ENCODE results near the gene RPS5. TPM values are rescaled to one million over a fixed set of nuclear protein-coding genes. Genes with fewer than 3 reads are reported as not detected.

Gene RPS5
- total RNA-seq, 2 experiments from 2014 or later, result 1,111 to 1,173 TPM

- POLR2A ChIA-PET, result no interaction called here
- Mint-ChIP-seq H3K9me3 (ENCODE audit: insufficient read depth) (no peaks in the 10 kb centered on the region), H3K27ac (no peak overlapping the region), H3K4me1 (ENCODE audit: low read depth) (peaks cover 45% of the 10 kb centered on the region), H3K4me3 (no peak overlapping the region), H3K36me3 (ENCODE audit: low read depth) (peaks cover 43% of the 10 kb centered on the region), H3K27me3 (ENCODE audit: low read depth) (no peaks in the 10 kb centered on the region)
- ATAC-seq (no peak), DNase-seq (no peak)
- CTCF ChIA-PET, result no interaction called here
These were observed 34.9 kb upstream of the RPS5 start for GRCh38 chr19:58351990-58352755.

DNA sequence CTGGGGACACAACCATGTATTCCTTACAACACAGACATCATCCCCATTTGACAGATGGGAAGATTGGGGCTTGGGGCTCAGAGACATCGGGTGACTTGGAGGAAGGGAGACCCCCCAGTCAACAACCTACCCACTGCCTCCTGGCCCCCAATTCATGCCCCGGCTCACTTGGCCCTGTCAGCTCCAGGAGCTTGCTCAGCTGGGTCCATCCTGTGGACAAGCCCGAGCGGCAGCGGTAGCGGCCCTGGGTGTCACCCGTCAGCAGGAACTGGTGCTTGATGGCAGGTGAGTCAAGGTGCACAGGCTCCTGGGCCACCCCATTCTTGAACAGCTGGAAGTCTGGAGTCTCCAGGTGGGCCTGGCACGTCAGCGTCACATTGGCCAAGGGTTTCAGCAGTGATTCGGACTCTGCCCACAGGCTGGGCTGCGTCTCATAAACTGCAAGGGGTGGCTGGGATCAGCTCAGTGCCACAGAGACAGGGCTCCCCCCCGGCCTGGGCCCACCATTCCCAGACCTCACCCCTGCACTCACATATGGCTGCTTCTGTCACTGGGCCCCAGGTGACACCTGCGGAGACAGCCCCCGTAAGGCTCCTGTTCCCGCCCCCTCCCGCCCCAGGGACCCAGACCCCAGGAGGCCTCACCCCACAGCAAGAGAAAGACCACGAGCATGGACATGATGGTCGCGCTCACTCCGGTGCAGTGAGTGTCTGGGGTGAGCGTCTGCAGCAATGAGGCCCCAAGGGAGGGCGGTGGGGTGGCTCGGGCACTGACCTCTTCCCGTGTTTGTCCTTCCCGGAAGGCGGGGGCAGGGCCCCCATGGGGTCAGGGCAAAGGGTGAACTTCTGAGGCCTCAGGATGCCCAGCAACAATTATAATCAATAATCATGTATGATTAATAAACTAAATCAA, 34.1 kb upstream of the RPS5 start, which contains the start of gene A1BG:
Gene A1BG (minus strand): TSS at position 733 of the 912 bp plus-strand sequence. CDS start 55 bp downstream, at position 678.
- Mint-ChIP-seq H3K4me3 (no peak within 1 kb of the TSS), H3K27ac (no peak within 1 kb of the TSS), H3K4me1 (ENCODE audit: low read depth) (peaks cover 50% of the 10 kb centered on the region), H3K27me3 (ENCODE audit: low read depth) (no peaks in the 10 kb centered on the region), H3K36me3 (ENCODE audit: low read depth) (peaks cover 43% of the 10 kb centered on the region), H3K9me3 (ENCODE audit: insufficient read depth) (no peaks in the 10 kb centered on the region)
- DNase-seq, result no peak
- ChIA-PET CTCF (no interaction called here), POLR2A (no interaction called here)
- no peak for ATAC-seq

GRCh38 chr19:58353717-58354477, 33.2 kb upstream of the RPS5 start:
- CTCF ChIA-PET, result no interaction called here
- ATAC-seq (no peak), DNase-seq (no peak)
- Mint-ChIP-seq H3K36me3 (ENCODE audit: low read depth) (peaks cover 40% of the 10 kb centered on the region), H3K4me1 (ENCODE audit: low read depth) (peaks cover 45% of the 10 kb centered on the region), H3K4me3 (no peak overlapping the region), H3K27ac (no peak overlapping the region), H3K27me3 (ENCODE audit: low read depth) (no peaks in the 10 kb centered on the region), H3K9me3 (ENCODE audit: insufficient read depth) (no peaks in the 10 kb centered on the region)
- POLR2A ChIA-PET, result interaction anchor here (1.0 kb wide), 1 partner anchor 9 kb away, joined by 3 read pairs; the partner anchor contains the start of gene ZNF497

- no peak for ATAC-seq
- Mint-ChIP-seq H3K27ac (no peak overlapping the region), H3K36me3 (ENCODE audit: low read depth) (peaks cover 38% of the 10 kb centered on the region), H3K9me3 (ENCODE audit: insufficient read depth) (no peaks in the 10 kb centered on the region), H3K4me3 (no peak overlapping the region), H3K4me1 (ENCODE audit: low read depth) (peaks cover 39% of the 10 kb centered on the region), H3K27me3 (ENCODE audit: low read depth) (no peaks in the 10 kb centered on the region)
- CTCF ChIA-PET, result interaction anchor here (0.9 kb wide), 1 partner anchor 15 kb away, joined by 5 read pairs; no protein-coding TSS in a partner anchor
- no peak for DNase-seq
- POLR2A ChIA-PET, result interaction anchor here (0.8 to 1.6 kb wide), 3 partner anchors 8 to 189 kb away, joined by 3 to 4 read pairs (median 3); partner anchors contain the start of genes TRIM28 and ZNF497
These were observed 32.5 kb upstream of the RPS5 start for GRCh38 chr19:58354478-58355030.

GRCh38 chr19:58355215-58355796, 31.8 kb upstream of the RPS5 start:
- H3K4me3 Mint-ChIP-seq, result no peak overlapping the region
- CTCF ChIA-PET, result interaction anchor here (0.9 to 1.6 kb wide), 2 partner anchors 8 to 16 kb away, joined by 5 to 9 read pairs; no protein-coding TSS in a partner anchor
- POLR2A ChIA-PET, result interaction anchor here (0.8 to 1.9 kb wide), 4 partner anchors 7 to 188 kb away, joined by 3 to 12 read pairs (median 4); partner anchors contain the start of genes TRIM28 and ZNF497
- H3K36me3 Mint-ChIP-seq (ENCODE audit: low read depth), result peaks cover 36% of the 10 kb centered on the region
- ATAC-seq (no peak), DNase-seq (no peak)
- peaks cover 36% of the 10 kb centered on the region for H3K4me1 Mint-ChIP-seq (ENCODE audit: low read depth)
- H3K27me3 Mint-ChIP-seq (ENCODE audit: low read depth), result no peaks in the 10 kb centered on the region
- no peaks in the 10 kb centered on the region for H3K9me3 Mint-ChIP-seq (ENCODE audit: insufficient read depth)
- H3K27ac Mint-ChIP-seq, result no peak overlapping the region

- Mint-ChIP-seq H3K4me3 (peak overlapping the region; percentile 53), H3K9me3 (ENCODE audit: insufficient read depth) (no peaks in the 10 kb centered on the region), H3K4me1 (ENCODE audit: low read depth) (peaks cover 34% of the 10 kb centered on the region), H3K27ac (peak overlapping the region; percentile 75), H3K36me3 (ENCODE audit: low read depth) (peaks cover 30% of the 10 kb centered on the region), H3K27me3 (ENCODE audit: low read depth) (no peaks in the 10 kb centered on the region)
- ChIA-PET CTCF (interaction anchor here (0.9 to 1.6 kb wide), 2 partner anchors 8 to 23 kb away, joined by 3 to 9 read pairs; no protein-coding TSS in a partner anchor), POLR2A (interaction anchor here (0.7 to 1.9 kb wide), 6 partner anchors 9 to 51 kb away, joined by 3 to 12 read pairs (median 4); partner anchors contain the start of genes ERVK3-1 and ZNF837)
- DNase-seq (peak; percentile 70), ATAC-seq (peak; percentile 72)
These were observed 30.9 kb upstream of the RPS5 start for GRCh38 chr19:58355908-58356765.

DNA sequence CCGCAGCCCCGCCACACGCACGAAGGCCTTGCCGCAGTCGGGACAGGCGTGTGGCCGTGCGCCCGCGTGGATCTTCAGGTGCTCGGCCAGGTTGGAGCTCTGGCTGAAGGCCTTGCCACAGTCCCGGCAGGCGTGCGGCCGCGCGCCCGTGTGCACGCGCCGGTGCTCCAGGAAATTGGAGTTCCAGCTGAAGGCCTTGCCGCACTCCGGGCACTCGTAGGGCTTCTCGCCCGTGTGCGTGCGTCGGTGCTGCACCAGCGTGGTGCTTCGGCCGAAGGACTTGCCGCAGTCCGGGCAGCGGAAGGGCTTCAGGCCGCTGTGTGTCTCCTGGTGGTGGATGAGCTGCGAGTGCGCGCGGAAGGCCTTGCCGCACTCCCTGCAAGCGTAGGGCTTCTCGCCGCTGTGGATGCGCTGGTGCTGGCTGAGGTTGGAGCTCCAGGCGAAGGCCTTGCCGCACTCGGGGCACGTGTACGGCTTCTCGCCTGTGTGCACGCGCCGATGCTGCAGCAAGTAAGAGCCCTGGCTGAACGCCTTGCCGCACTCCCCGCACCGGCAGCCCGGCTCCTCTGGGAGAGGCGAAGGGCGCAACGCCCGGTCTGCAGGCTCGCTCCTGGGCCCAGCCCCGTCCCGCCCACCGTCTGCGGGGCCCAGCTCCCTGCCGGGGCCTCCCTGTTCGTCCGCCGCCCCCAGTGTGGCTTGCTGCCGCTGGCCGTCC, 30.1 kb upstream of the RPS5 start:
- peak overlapping the region; percentile 53 for H3K4me3 Mint-ChIP-seq
- ChIA-PET POLR2A (interaction anchor here (0.7 to 1.9 kb wide), 5 partner anchors 9 to 52 kb away, joined by 3 to 12 read pairs (median 3); partner anchors contain the start of genes ERVK3-1 and ZNF837), CTCF (interaction anchor here (0.9 to 1.6 kb wide), 2 partner anchors 9 to 23 kb away, joined by 3 to 9 read pairs; no protein-coding TSS in a partner anchor)
- H3K27me3 Mint-ChIP-seq (ENCODE audit: low read depth), result no peaks in the 10 kb centered on the region
- peak overlapping the region; percentile 75 for H3K27ac Mint-ChIP-seq
- no peak for ATAC-seq
- H3K9me3 Mint-ChIP-seq (ENCODE audit: insufficient read depth), result no peaks in the 10 kb centered on the region
- peaks cover 38% of the 10 kb centered on the region for H3K4me1 Mint-ChIP-seq (ENCODE audit: low read depth)
- peaks cover 23% of the 10 kb centered on the region for H3K36me3 Mint-ChIP-seq (ENCODE audit: low read depth)
- no peak for DNase-seq

DNA sequence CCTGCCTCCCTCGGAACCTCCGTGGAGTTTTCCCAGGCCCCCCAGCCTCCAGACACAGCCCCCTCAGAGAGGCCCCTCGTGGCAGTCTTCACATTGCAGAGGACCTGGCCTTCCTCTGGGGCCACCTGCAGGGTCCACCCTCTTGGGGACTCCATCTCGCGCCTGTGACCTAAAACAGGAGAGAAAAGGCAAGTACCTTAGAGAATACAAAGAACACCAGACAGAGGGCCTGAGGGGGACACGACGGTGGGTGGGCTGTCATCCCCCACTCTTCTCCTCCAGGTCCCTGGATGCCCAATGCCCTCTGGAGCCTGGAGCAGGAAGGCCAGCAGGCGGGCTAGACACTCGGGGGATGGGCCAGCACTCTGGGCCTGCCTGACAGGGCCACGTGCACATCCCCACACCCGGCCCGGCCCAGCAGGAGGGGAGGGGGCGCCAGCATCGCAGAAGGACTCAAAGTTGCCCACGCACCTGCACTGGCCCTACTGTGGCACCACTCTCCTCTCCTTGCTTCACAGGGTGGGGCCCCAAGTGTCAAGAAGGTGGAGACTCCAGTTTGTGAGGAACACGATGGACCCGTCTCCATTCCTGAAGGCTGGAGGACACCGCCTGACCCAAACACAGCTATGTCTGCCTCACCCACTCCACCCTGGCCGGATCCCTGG, 29.5 kb upstream of the RPS5 start:
- ChIA-PET POLR2A (interaction anchor here (1.0 to 1.9 kb wide), 3 partner anchors 10 to 52 kb away, joined by 3 to 12 read pairs (median 7); partner anchors contain the start of genes ERVK3-1 and ZNF837), CTCF (no interaction called here)
- Mint-ChIP-seq H3K27me3 (ENCODE audit: low read depth) (no peaks in the 10 kb centered on the region), H3K9me3 (ENCODE audit: insufficient read depth) (no peaks in the 10 kb centered on the region), H3K4me3 (no peak overlapping the region), H3K36me3 (ENCODE audit: low read depth) (peaks cover 18% of the 10 kb centered on the region), H3K27ac (no peak overlapping the region), H3K4me1 (ENCODE audit: low read depth) (peaks cover 42% of the 10 kb centered on the region)
- DNase-seq (no peak), ATAC-seq (no peak)

GRCh38 chr19:58361900-58362271, 25.2 kb upstream of the RPS5 start:
- Mint-ChIP-seq H3K27me3 (ENCODE audit: low read depth) (no peaks in the 10 kb centered on the region), H3K36me3 (ENCODE audit: low read depth) (peaks cover 2% of the 10 kb centered on the region)
- CTCF ChIA-PET, result interaction anchor here (1.1 to 3.5 kb wide), 3 partner anchors 32 to 158 kb away, joined by 3 to 16 read pairs (median 4); partner anchors contain the start of gene ZBTB45

More at GRCh38 chr19:58361900-58362271, 25.2 kb upstream of the RPS5 start:
- POLR2A ChIA-PET, result interaction anchor here (0.6 to 2.8 kb wide), 8 partner anchors 14 to 137 kb away, joined by 3 to 25 read pairs (median 6); partner anchors contain the start of genes ERVK3-1 and RPS5
- peak; percentile 56 for DNase-seq
- Mint-ChIP-seq H3K4me3 (peak overlapping the region; percentile 80), H3K9me3 (ENCODE audit: insufficient read depth) (no peaks in the 10 kb centered on the region), H3K4me1 (ENCODE audit: low read depth) (peaks cover 27% of the 10 kb centered on the region), H3K27ac (peak overlapping the region; percentile 88)
- ATAC-seq, result peak; percentile 1
